HTERT RPE-1 (cell line): ENCODE measurements around the gene IQGAP1.
"Not testable (repeated sequence)": the region's sequence is repeated elsewhere in the genome, so short reads cannot be mapped to it uniquely, and the experiment has no call there.

ENCODE experiments used
- in situ Hi-C: fragments of 300-500 bp; cut with MboI; formaldehyde crosslinking; loops from 4 replicates; pipeline ENCODE4 v1.14.3; 2020; ENCODE audit warnings: low sequenced_read_pairs

IQGAP1 gene

GRCh38 chr15:90387534-90388461 is at the start of gene IQGAP1:
Gene IQGAP1, plus strand, starts transcription at chr15:90388242. Its CDS starts 100 bp downstream, at chr15:90388342.
- in situ Hi-C loops: no loop called here

GRCh38 chr15:90338532-90338931 is 49.5 kb upstream of the IQGAP1 start:
- in situ Hi-C loops: no loop called here

- in situ Hi-C loops: no loop called here
Measured at GRCh38 chr15:90340345-90340744, 47.7 kb upstream of the IQGAP1 start.

- in situ Hi-C loops: no loop called here
Measured at GRCh38 chr15:90343302-90343790, 44.7 kb upstream of the IQGAP1 start.

- in situ Hi-C loops: no loop called here
Measured at GRCh38 chr15:90344662-90345061, 43.4 kb upstream of the IQGAP1 start.

GRCh38 chr15:90345857-90346256 is 42.2 kb upstream of the IQGAP1 start:
- in situ Hi-C loops: no loop called here

GRCh38 chr15:90347431-90348065 is 40.5 kb upstream of the IQGAP1 start:
- in situ Hi-C loops: not testable (repeated sequence)

GRCh38 chr15:90348456-90348855 is 39.6 kb upstream of the IQGAP1 start:
- in situ Hi-C loops: no loop called here

- in situ Hi-C loops: no loop called here
Measured at GRCh38 chr15:90349072-90349471, 39.0 kb upstream of the IQGAP1 start.

- in situ Hi-C loops: no loop called here
Measured at GRCh38 chr15:90349821-90350220, 38.2 kb upstream of the IQGAP1 start.

- in situ Hi-C loops: no loop called here
Measured at GRCh38 chr15:90351479-90352106, 36.4 kb upstream of the IQGAP1 start.

GRCh38 chr15:90352107-90352893 is 35.7 kb upstream of the IQGAP1 start, which contains the start of gene ZNF774:
Gene ZNF774, plus strand, starts transcription at chr15:90352284. Its CDS starts 2,377 bp downstream, at chr15:90354661.
- in situ Hi-C loops: no loop called here

- in situ Hi-C loops: no loop called here
Measured at GRCh38 chr15:90354986-90355385, 33.1 kb upstream of the IQGAP1 start.

GRCh38 chr15:90358124-90359033 is 29.7 kb upstream of the IQGAP1 start:
- in situ Hi-C loops: no loop called here

- in situ Hi-C loops: no loop called here
Measured at GRCh38 chr15:90360746-90361145, 27.3 kb upstream of the IQGAP1 start.

- in situ Hi-C loops: no loop called here
Measured at GRCh38 chr15:90362936-90363212, 25.2 kb upstream of the IQGAP1 start.

GRCh38 chr15:90364251-90364650 is 23.8 kb upstream of the IQGAP1 start:
- in situ Hi-C loops: no loop called here

GRCh38 chr15:90365414-90366055 is 22.5 kb upstream of the IQGAP1 start:
- in situ Hi-C loops: no loop called here

GRCh38 chr15:90367576-90367975 is 20.5 kb upstream of the IQGAP1 start:
- in situ Hi-C loops: no loop called here
